ENCODE measurements around the gene HSP90AA1. TPM values are rescaled to one million over a fixed set of nuclear protein-coding genes. Genes with fewer than 3 reads are reported as not detected.
A peak's percentile ranks its signal among the peaks of the same experiment; 100 is the strongest.
"Not testable (repeated sequence)": the region's sequence is repeated elsewhere in the genome, so short reads cannot be mapped to it uniquely, and the experiment has no call there.

The HSP90AA1 gene
- total RNA-seq, result 540 TPM
- long read RNA-seq, transcript HSP90AA1-205 (2 exons, 429 nt), result major isoform, 56 of 346 reads
- long read RNA-seq, transcript HSP90AA1-201 (11 exons, 3,379 nt), result minor isoform, 47 of 346 reads
- long read RNA-seq, partial matches to known transcripts, result 226 of 346 reads
- long read RNA-seq, other reads (novel, unspliced or antisense), result 17 of 346 reads

DNA sequence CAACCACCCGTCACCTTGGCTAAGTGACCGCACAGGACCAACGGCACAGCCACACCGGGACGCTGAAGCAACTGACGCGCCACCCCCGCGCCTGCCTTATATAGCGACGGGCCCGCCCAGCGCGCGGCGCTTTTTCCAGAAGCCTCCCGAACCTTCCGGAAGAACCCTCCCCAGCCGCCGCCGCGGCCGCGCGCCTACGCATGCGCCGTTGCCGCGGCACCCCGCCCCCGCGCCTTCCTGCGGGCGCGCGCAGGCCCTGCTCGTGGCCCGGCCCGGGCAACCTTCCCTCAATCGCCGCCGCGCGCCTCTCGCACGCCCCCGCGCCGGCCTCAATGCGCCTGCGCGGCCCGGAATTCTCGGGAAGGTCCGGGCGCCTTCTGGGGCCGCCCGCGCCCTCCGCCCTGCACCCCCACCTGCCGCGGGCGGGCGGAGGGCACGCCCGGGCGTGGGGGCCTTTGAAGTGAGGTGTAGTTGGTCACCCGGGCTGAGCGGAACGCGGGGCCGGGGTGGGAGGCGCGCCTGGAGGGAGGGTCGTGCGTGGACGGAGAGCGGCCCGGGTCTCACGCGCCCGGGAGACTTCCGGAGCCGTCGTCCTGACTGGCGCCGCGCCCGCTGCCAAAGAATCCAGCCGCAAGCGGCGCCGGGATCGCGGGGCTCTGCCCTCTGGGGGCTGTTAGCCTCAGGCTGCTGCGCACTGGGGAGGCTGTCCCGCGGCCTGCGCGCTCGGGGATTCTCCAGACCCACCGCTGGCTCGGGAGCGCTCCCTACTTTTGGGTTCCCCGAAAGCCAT is at the start of gene HSP90AA1:
HSP90AA1 (minus strand) TSS at position 73 of the 790 bp plus-strand sequence. CDS start 666 bp downstream, outside the sequence.
- Histone ChIP-seq H3K4me1 (peaks cover 52% of the 10 kb centered on the region), H3K4me3 (peak within 1 kb of the TSS; percentile 77), H3K27me3 (ENCODE audit: low read depth) (no peaks in the 10 kb centered on the region), H3K36me3 (peaks cover 39% of the 10 kb centered on the region), H3K27ac (peak within 1 kb of the TSS; percentile 98), H3K9me3 (no peaks in the 10 kb centered on the region)
- TF ChIP-seq, protein P1, sequence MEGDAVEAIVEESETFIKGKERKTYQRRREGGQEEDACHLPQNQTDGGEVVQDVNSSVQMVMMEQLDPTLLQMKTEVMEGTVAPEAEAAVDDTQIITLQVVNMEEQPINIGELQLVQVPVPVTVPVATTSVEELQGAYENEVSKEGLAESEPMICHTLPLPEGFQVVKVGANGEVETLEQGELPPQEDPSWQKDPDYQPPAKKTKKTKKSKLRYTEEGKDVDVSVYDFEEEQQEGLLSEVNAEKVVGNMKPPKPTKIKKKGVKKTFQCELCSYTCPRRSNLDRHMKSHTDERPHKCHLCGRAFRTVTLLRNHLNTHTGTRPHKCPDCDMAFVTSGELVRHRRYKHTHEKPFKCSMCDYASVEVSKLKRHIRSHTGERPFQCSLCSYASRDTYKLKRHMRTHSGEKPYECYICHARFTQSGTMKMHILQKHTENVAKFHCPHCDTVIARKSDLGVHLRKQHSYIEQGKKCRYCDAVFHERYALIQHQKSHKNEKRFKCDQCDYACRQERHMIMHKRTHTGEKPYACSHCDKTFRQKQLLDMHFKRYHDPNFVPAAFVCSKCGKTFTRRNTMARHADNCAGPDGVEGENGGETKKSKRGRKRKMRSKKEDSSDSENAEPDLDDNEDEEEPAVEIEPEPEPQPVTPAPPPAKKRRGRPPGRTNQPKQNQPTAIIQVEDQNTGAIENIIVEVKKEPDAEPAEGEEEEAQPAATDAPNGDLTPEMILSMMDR (IDR thresholded peaks at IDR 0.05), result peak; percentile 23
- DNase-seq (peak; percentile 97), ATAC-seq (peak; percentile 92 to 97)
- intact Hi-C loops (cut with DNase I), result no loop called here

DNA sequence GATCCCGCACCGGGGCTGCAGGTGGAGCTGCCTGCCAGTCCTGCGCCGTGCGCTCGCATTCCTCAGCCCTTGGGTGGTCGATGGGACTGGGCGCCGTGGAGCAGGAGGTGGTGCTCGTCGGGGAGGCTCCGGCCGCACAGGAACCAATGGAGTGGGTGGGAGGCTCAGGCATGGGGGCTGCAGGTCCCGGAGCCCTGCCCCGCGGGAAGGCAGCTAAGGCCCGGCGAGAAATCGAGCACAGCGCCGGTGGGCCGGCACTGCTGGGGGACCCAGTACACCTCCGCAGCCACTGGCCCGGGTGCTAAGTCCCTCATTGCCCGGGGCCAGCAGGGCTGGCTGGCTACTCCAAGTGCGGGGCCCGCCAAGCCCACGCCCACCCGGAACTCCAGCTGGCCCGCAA is 48.6 kb upstream of the HSP90AA1 start:
- H3K4me3 ChIP-seq; H3K27ac ChIP-seq; ATAC-seq; H3K4me1 ChIP-seq; H3K27me3 ChIP-seq (ENCODE audit: low read depth); intact Hi-C loops (cut with DNase I); H3K9me3 ChIP-seq; H3K36me3 ChIP-seq; DNase-seq: not testable (repeated sequence)

DNA sequence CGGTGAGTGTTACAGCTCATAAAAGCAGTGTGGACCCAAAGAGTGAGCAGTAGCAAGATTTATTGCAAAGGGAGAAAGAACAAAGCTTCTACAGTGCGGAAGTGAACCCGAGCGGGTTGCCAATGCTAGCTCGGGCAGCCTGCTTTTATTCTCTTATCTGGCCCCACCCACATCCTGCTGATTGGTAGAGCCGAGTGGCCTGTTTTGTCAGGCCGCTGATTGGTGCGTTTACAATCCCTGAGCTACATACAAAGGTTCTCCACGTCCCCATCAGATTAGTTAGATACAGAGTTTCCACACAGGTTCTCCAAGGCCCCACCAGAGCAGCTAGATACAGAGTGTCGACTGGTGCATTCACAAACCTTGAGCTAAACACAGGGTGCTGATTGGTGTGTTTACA is 47.9 kb upstream of the HSP90AA1 start:
- H3K9me3 ChIP-seq; H3K4me1 ChIP-seq; H3K36me3 ChIP-seq; H3K27me3 ChIP-seq (ENCODE audit: low read depth); H3K27ac ChIP-seq; DNase-seq; intact Hi-C loops (cut with DNase I); ATAC-seq; H3K4me3 ChIP-seq: not testable (repeated sequence)

DNA sequence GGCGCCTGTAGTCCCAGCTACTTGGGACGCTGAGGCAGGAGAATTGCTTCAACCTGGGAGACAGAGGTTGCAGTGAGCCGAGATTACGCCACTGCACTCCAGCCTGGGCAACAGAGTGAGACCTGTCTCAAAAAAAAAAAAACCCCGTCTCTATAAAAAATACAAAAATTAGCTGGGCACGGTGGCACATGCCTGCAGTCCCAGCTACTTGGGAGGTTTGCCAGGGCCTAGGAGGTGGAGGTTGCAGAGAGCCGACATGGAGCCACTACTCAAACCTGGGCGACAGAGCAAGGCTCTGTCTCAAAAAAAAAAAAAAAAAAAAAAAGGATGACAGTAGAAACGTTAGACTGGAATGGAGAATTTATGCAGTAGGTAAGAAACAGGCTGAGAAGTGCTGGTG is 47.2 kb upstream of the HSP90AA1 start:
- H3K27ac ChIP-seq; H3K36me3 ChIP-seq; H3K4me3 ChIP-seq; intact Hi-C loops (cut with DNase I); H3K9me3 ChIP-seq; H3K4me1 ChIP-seq; ATAC-seq; H3K27me3 ChIP-seq (ENCODE audit: low read depth); DNase-seq: not testable (repeated sequence)

DNA sequence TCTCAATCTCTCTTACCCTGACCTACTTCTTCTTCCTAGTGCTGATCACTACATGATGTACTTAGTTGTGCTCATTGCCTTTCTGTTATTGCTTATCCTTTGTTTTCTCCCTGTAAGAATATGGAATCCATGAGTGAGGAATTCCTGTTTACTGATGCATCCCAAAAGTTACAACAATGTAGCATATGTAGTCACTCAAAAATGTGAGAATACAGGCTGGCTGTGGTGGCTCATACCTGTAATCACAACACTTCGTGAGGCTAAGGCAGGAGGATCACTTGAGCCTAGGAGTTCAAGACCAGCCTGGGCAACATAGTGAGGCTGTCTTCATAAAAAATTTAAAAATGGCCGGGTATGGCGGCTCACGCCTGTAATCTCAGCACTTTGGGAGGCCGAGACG is 44.9 kb upstream of the HSP90AA1 start:
- Histone ChIP-seq H3K4me3 (no peak overlapping the region), H3K36me3 (no peaks in the 10 kb centered on the region), H3K9me3 (no peaks in the 10 kb centered on the region), H3K4me1 (no peaks in the 10 kb centered on the region), H3K27ac (no peak overlapping the region), H3K27me3 (ENCODE audit: low read depth) (no peaks in the 10 kb centered on the region)
- intact Hi-C loops (cut with DNase I), result no loop called here
- ATAC-seq (no peak), DNase-seq (no peak)
- TF ChIP-seq, protein P1 (IDR thresholded peaks at IDR 0.05), result no peak

DNA sequence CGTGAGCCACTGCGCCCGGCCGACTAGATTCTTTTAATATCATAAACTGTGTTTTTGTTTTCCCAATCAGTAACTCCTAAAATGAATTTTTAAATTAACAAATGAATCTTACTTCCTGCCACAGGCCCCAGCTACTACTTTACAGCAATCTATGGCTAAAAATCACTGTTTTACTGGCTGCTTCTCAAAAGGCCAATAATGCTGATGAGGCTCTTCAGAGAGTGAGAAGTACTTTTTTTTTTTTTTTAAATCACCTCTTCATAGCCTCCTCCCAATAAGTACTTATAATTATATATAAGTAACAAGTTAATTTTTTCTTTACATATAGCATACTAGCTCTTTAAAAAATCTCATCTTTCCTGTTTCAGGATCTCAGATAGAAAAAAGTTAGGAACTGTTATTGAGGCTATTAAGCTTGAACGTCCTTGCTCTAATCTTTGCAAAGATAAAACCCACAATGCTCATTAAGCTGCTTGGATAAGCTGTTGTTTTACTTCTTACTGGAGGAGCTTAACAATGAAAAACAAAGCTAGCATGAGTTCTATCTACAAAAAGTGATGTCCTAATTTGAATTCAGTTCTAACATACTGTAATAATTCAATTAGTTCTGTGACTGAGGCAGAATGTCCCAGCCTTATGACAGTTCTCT is 40.1 kb upstream of the HSP90AA1 start:
- TF ChIP-seq, protein P1 (IDR thresholded peaks at IDR 0.05), result no peak
- H3K36me3 ChIP-seq, result no peaks in the 10 kb centered on the region
- ATAC-seq (no peak), DNase-seq (no peak)
- no peak overlapping the region for H3K27ac ChIP-seq
- intact Hi-C loops (cut with DNase I), result no loop called here
- no peak overlapping the region for H3K4me3 ChIP-seq
- no peaks in the 10 kb centered on the region for H3K27me3 ChIP-seq (ENCODE audit: low read depth)
- no peaks in the 10 kb centered on the region for H3K9me3 ChIP-seq
- no peaks in the 10 kb centered on the region for H3K4me1 ChIP-seq

DNA sequence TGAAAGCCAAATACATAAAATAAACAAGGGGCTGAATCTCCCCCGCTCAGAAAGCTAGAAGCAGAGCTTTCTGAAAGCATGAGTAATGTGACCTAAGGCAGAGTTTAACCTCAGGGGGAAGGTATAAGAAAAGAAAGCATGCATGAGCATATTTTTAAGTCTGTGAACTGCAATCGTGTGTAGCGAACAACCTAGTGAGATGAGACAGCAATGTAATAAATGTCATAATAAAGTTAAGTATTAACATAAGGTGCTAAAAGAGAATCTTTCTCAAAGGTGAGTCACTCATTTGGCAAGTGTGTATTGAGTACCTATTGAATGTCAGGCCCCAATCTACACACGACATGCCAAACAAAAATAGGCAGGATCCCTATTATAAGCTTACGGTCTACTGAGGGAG is 38.7 kb upstream of the HSP90AA1 start:
- intact Hi-C loops (cut with DNase I), result no loop called here
- no peak overlapping the region for H3K4me3 ChIP-seq
- TF ChIP-seq, protein P1 (IDR thresholded peaks at IDR 0.05), result no peak
- H3K9me3 ChIP-seq, result no peaks in the 10 kb centered on the region
- no peaks in the 10 kb centered on the region for H3K27me3 ChIP-seq (ENCODE audit: low read depth)
- no peak overlapping the region for H3K27ac ChIP-seq
- no peaks in the 10 kb centered on the region for H3K4me1 ChIP-seq
- DNase-seq (no peak), ATAC-seq (peak in 1 of 2 donors; percentile 52)
- H3K36me3 ChIP-seq, result no peaks in the 10 kb centered on the region

Measured in lower lobe of right lung (tissue), 2 donors.